ENCODE results near the gene XRN1. TPM values are rescaled to one million over a fixed set of nuclear protein-coding genes. Genes with fewer than 3 reads are reported as not detected.

The XRN1 gene
- total RNA-seq, 1 experiment from 2014 or later: 26.7 TPM

DNA sequence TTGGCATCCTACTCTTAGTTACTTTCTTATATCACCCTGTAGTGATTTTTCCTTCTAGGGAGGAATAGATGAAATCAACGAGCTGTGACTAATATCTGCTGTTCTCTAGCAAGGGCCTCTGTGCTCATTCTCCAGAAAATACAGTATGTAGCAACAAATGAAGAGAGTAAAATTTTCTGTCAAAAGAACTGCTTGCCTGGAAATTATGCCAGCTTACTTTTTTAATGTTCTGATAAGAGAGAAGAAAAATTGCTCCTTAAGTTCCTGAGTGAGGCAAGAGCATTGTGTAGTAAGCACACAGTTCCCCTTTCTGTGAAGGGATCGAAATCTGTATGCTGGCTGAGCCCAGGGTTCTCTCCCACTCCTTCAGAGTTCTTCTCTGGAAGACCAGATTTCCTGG, 171.1 kb downstream of the XRN1 start:
- intact Hi-C loops (cut with micrococcal nuclease; ENCODE audit: unreplicated experiment): no loop called here
- Histone ChIP-seq H3K36me3 (ENCODE audit: insufficient read depth, low read length, poor library complexity, severe bottlenecking) (no peaks in the 10 kb centered on the region), H3K27ac (ENCODE audit: low read depth, low read length, poor library complexity, severe bottlenecking) (no peak overlapping the region), H3K27me3 (replicated peaks; ENCODE audit: insufficient read depth, low read depth, low read length, poor library complexity) (no peaks in the 10 kb centered on the region), H3K9me3 (ENCODE audit: low read depth, low read length, poor library complexity, severe bottlenecking) (no peaks in the 10 kb centered on the region), H3K4me3 (ENCODE audit: low read depth, low read length, poor library complexity, severe bottlenecking) (no peak overlapping the region), H3K4me1 (ENCODE audit: insufficient read depth, low read length, poor library complexity, severe bottlenecking) (peaks cover 17% of the 10 kb centered on the region)
- CTCF ChIA-PET: interaction anchor here (0.6 kb wide), 1 partner anchor 151 kb away, joined by 3 read pairs; no protein-coding TSS in a partner anchor
- POLR2A ChIA-PET (ENCODE audit: low non-redundant PET): no interaction called here
- BruUV-seq (replicated peaks): no TSS peak
- DNase-seq (ENCODE audit: low spot score): no peak
- TF ChIP-seq, protein P1, sequence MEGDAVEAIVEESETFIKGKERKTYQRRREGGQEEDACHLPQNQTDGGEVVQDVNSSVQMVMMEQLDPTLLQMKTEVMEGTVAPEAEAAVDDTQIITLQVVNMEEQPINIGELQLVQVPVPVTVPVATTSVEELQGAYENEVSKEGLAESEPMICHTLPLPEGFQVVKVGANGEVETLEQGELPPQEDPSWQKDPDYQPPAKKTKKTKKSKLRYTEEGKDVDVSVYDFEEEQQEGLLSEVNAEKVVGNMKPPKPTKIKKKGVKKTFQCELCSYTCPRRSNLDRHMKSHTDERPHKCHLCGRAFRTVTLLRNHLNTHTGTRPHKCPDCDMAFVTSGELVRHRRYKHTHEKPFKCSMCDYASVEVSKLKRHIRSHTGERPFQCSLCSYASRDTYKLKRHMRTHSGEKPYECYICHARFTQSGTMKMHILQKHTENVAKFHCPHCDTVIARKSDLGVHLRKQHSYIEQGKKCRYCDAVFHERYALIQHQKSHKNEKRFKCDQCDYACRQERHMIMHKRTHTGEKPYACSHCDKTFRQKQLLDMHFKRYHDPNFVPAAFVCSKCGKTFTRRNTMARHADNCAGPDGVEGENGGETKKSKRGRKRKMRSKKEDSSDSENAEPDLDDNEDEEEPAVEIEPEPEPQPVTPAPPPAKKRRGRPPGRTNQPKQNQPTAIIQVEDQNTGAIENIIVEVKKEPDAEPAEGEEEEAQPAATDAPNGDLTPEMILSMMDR (conservative IDR thresholded peaks at IDR 0.05; ENCODE audit: low read depth, low read length): no peak
- no peak for TF ChIP-seq EZH2 (IDR thresholded peaks at IDR 0.05; ENCODE audit: borderline replicate concordance, low read depth, low read length, poor library complexity, severe bottlenecking)

DNA sequence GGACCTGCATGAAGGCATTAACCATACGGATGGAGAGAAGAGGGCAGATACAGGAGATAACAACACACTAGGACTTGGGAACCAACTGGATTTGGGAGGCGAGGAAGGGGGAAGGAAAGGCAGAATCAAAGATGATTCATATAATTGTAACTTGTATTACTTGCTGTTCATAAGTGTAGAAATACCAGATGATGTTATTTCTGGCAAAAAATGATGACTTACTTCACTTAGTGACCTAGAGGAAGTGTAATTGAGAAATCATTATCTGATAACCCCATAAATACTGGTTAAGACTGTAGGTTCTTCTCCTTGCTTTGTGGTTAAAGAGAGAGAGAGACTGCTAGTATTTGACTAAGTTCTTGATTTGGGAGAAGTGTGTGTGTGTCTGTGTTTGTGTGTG, 172.0 kb downstream of the XRN1 start:
- peaks cover 17% of the 10 kb centered on the region for H3K4me1 ChIP-seq (ENCODE audit: insufficient read depth, low read length, poor library complexity, severe bottlenecking)
- BruUV-seq (replicated peaks): no TSS peak
- no peak for DNase-seq (ENCODE audit: low spot score)
- ChIA-PET POLR2A (ENCODE audit: low non-redundant PET) (no interaction called here), CTCF (no interaction called here)
- no peak overlapping the region for H3K27ac ChIP-seq (ENCODE audit: low read depth, low read length, poor library complexity, severe bottlenecking)
- no peaks in the 10 kb centered on the region for H3K27me3 ChIP-seq (replicated peaks; ENCODE audit: insufficient read depth, low read depth, low read length, poor library complexity)
- intact Hi-C loops (cut with micrococcal nuclease; ENCODE audit: unreplicated experiment): no loop called here
- H3K4me3 ChIP-seq (ENCODE audit: low read depth, low read length, poor library complexity, severe bottlenecking): no peak overlapping the region
- TF ChIP-seq, protein P1 (conservative IDR thresholded peaks at IDR 0.05; ENCODE audit: low read depth, low read length): no peak
- no peak for TF ChIP-seq EZH2 (IDR thresholded peaks at IDR 0.05; ENCODE audit: borderline replicate concordance, low read depth, low read length, poor library complexity, severe bottlenecking)
- no peaks in the 10 kb centered on the region for H3K36me3 ChIP-seq (ENCODE audit: insufficient read depth, low read length, poor library complexity, severe bottlenecking)
- H3K9me3 ChIP-seq (ENCODE audit: low read depth, low read length, poor library complexity, severe bottlenecking): no peaks in the 10 kb centered on the region

DNA sequence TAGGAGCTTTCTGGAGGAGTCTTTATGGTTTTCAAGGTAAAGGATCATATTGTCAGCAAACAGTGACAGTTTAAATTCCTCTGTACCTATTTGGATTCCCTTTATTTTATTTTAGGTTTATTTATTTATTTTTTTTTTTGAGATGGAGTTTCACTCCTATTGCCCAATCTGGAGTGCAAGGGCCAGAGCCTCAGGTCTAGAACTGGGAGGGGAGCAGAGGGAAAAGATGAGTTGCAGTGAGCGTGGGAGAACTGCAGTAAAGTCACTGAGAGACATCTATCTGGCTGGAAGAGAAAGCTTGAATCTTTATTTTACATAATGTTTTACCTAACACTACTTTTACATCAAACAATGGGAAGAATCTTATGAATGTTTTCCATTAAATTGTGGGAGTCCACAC, 172.9 kb downstream of the XRN1 start:
- Histone ChIP-seq H3K9me3 (ENCODE audit: low read depth, low read length, poor library complexity, severe bottlenecking) (no peaks in the 10 kb centered on the region), H3K27me3 (replicated peaks; ENCODE audit: insufficient read depth, low read depth, low read length, poor library complexity) (no peaks in the 10 kb centered on the region), H3K4me1 (ENCODE audit: insufficient read depth, low read length, poor library complexity, severe bottlenecking) (peaks cover 20% of the 10 kb centered on the region), H3K36me3 (ENCODE audit: insufficient read depth, low read length, poor library complexity, severe bottlenecking) (no peaks in the 10 kb centered on the region), H3K27ac (ENCODE audit: low read depth, low read length, poor library complexity, severe bottlenecking) (no peak overlapping the region), H3K4me3 (ENCODE audit: low read depth, low read length, poor library complexity, severe bottlenecking) (no peak overlapping the region)
- BruUV-seq (replicated peaks): no TSS peak
- POLR2A ChIA-PET (ENCODE audit: low non-redundant PET): no interaction called here
- TF ChIP-seq, protein P1 (conservative IDR thresholded peaks at IDR 0.05; ENCODE audit: low read depth, low read length): no peak
- TF ChIP-seq EZH2 (IDR thresholded peaks at IDR 0.05; ENCODE audit: borderline replicate concordance, low read depth, low read length, poor library complexity, severe bottlenecking): no peak
- CTCF ChIA-PET: no interaction called here
- intact Hi-C loops (cut with micrococcal nuclease; ENCODE audit: unreplicated experiment): loop anchor here (5.0 kb wide), 1 partner anchor 48 kb away; the partner anchor contains the start of gene GK5
- no peak for DNase-seq (ENCODE audit: low spot score)
